Measurements from ENCODE around the gene SLC25A30. TPM values are rescaled to one million over a fixed set of nuclear protein-coding genes. Genes with fewer than 3 reads are reported as not detected.
"Not testable (repeated sequence)": the region's sequence is repeated elsewhere in the genome, so short reads cannot be mapped to it uniquely, and the experiment has no call there.

Gene SLC25A30
- total RNA-seq, 3 donors from 2014 or later (not counting 1 experiment from before 2014, with no cell fraction given), result 15.0 to 22.3 (median 22.0) TPM

DNA sequence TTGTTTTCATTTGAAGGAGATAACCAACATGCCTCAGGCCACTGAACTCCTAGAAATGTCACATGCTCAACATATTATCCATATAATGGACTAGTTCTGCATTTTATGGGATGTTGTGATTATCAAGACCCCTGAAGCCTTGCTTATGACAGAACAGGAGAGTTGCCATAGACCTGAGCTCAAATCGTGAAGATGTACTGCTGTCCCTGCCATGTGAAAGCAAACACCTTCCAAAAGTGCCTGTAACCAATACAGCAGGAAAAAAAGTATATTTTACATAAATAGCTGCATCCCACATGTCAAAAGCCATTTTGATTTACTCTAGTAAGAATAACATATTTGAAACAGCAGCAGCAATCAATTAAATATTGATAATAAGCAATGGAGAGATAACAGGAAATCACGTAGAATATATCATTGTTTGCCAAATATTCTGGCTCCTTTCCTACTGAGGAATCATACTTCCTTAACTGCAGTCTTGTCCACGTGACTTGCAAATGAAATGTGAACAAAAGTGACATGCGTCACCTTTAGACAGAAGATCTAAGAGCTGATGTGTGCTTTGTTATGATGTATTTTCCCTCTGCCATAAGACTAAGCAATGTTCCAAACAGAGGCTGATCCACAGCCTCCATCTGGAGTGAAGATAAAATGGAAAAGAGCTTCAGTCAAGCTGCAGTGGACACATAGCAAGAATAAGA is 33.5 kb downstream of the SLC25A30 start:
- Histone ChIP-seq H3K9me3 (ENCODE audit: control insufficient read depth, insufficient read depth, low read length) (no peaks in the 10 kb centered on the region), H3K4me1 (ENCODE audit: control insufficient read depth, insufficient read depth, low read length) (peaks cover 7% of the 10 kb centered on the region), H3K27me3 (ENCODE audit: control insufficient read depth, insufficient read depth, low read length) (no peaks in the 10 kb centered on the region), H3K27ac (ENCODE audit: low read length) (no peak overlapping the region), H3K36me3 (ENCODE audit: control insufficient read depth, insufficient read depth, low read length) (peaks cover 3% of the 10 kb centered on the region), H3K4me3 (ENCODE audit: low read length) (no peak overlapping the region)
- no peak overlapping the region for H3K27ac Mint-ChIP-seq
- no peaks in the 10 kb centered on the region for H3K9me3 Mint-ChIP-seq
- no peak overlapping the region for H3K4me3 Mint-ChIP-seq
- no peaks in the 10 kb centered on the region for H3K36me3 Mint-ChIP-seq
- peaks cover 11 to 14% of the 10 kb centered on the region in 2 donors for H3K4me1 Mint-ChIP-seq
- H3K27me3 Mint-ChIP-seq (ENCODE audit: low read depth in 2 of 2), result no peaks in the 10 kb centered on the region
- ATAC-seq (no peak), DNase-seq (no peak)
- intact Hi-C loops (cut with micrococcal nuclease), result no loop called here
- TF ChIP-seq, protein P1, sequence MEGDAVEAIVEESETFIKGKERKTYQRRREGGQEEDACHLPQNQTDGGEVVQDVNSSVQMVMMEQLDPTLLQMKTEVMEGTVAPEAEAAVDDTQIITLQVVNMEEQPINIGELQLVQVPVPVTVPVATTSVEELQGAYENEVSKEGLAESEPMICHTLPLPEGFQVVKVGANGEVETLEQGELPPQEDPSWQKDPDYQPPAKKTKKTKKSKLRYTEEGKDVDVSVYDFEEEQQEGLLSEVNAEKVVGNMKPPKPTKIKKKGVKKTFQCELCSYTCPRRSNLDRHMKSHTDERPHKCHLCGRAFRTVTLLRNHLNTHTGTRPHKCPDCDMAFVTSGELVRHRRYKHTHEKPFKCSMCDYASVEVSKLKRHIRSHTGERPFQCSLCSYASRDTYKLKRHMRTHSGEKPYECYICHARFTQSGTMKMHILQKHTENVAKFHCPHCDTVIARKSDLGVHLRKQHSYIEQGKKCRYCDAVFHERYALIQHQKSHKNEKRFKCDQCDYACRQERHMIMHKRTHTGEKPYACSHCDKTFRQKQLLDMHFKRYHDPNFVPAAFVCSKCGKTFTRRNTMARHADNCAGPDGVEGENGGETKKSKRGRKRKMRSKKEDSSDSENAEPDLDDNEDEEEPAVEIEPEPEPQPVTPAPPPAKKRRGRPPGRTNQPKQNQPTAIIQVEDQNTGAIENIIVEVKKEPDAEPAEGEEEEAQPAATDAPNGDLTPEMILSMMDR (IDR thresholded peaks at IDR 0.05), result no peak
- 98% methylated on average over 3 of the region's 4 CpGs for WGBS (ENCODE audit: insufficient coverage)

DNA sequence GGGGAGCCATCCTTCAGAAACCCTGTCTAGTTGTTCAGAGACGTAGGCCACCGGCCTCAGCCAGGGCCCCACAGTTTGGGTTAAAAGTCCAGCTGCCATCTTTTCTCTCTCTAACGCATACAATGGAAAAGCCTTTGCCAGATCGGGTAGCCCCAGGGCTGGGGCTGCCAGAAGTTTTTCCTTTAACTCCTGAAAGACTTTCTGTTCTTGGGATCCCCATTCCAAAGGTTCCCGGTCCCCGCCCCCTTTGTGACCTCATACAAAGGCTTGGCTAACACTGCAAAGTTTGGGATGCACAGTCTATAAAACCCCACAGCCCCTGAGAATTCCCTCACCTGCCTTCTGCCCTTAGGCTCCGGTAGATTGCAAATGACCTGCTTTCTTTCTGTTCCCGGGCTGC is 35.4 kb downstream of the SLC25A30 start:
- peaks cover 11 to 12% of the 10 kb centered on the region in 2 donors for H3K4me1 Mint-ChIP-seq
- intact Hi-C loops (cut with micrococcal nuclease); H3K27ac ChIP-seq (ENCODE audit: low read length); H3K4me3 Mint-ChIP-seq; H3K27me3 Mint-ChIP-seq (ENCODE audit: low read depth in 2 of 2); DNase-seq; ATAC-seq; H3K4me3 ChIP-seq (ENCODE audit: low read length); H3K9me3 ChIP-seq (ENCODE audit: control insufficient read depth, insufficient read depth, low read length); H3K27ac Mint-ChIP-seq; H3K36me3 Mint-ChIP-seq; H3K9me3 Mint-ChIP-seq; H3K36me3 ChIP-seq (ENCODE audit: control insufficient read depth, insufficient read depth, low read length); H3K4me1 ChIP-seq (ENCODE audit: control insufficient read depth, insufficient read depth, low read length); H3K27me3 ChIP-seq (ENCODE audit: control insufficient read depth, insufficient read depth, low read length): not testable (repeated sequence)
- WGBS (ENCODE audit: insufficient coverage), result 97% methylated on average over 6 of the region's 8 CpGs

DNA sequence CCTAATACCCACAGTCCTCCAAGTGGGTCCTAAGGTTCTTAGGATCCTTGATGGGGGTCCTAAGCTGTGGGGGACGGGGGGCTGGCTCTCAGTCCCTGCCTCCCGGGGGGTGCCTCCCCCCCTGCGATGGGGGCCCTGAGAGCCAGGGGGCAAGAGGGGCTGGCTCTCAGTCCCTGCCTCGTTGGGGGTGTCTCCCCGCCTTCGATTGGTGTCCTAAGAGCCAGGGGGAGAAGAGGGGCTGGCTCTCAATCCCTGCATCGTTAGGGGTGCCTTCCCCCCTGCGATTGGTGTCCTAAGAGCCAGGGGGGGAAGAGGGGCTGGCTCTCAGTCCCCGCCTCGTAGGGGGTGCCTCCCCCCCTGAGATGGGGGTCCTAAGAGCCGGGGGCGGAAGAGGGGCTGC is 37.0 kb downstream of the SLC25A30 start:
- no peak overlapping the region for H3K4me3 Mint-ChIP-seq
- Histone ChIP-seq H3K27me3 (ENCODE audit: control insufficient read depth, insufficient read depth, low read length) (no peaks in the 10 kb centered on the region), H3K9me3 (ENCODE audit: control insufficient read depth, insufficient read depth, low read length) (no peaks in the 10 kb centered on the region), H3K4me1 (ENCODE audit: control insufficient read depth, insufficient read depth, low read length) (no peaks in the 10 kb centered on the region), H3K36me3 (ENCODE audit: control insufficient read depth, insufficient read depth, low read length) (peaks cover 3% of the 10 kb centered on the region), H3K4me3 (ENCODE audit: low read length) (no peak overlapping the region), H3K27ac (ENCODE audit: low read length) (no peak overlapping the region)
- H3K36me3 Mint-ChIP-seq, result no peaks in the 10 kb centered on the region
- intact Hi-C loops (cut with micrococcal nuclease), result no loop called here
- ATAC-seq, result no peak
- TF ChIP-seq, protein P1 (IDR thresholded peaks at IDR 0.05), result no peak
- H3K27me3 Mint-ChIP-seq (ENCODE audit: low read depth in 2 of 2), result no peaks in the 10 kb centered on the region
- H3K4me1 Mint-ChIP-seq, result no peaks in the 10 kb centered on the region
- H3K9me3 Mint-ChIP-seq, result no peaks in the 10 kb centered on the region
- 95% methylated on average over 3 of the region's 12 CpGs for WGBS (ENCODE audit: insufficient coverage)
- H3K27ac Mint-ChIP-seq, result no peak overlapping the region
- DNase-seq, result no peak

DNA sequence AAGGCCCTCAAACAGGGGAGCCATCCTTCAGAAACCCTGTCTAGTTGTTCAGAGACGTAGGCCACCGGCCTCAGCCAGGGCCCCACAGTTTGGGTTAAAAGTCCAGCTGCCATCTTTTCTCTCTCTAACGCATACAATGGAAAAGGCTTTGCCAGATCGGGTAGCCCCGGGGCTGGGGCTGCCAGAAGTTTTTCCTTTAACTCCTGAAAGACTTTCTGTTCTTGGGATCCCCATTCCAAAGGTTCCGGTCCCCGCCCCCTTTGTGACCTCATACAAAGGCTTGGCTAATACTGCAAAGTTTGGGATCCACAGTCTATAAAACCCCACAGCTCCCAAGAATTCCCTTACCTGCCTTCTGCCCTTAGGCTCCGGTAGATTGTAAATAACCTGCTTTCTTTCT is 37.5 kb downstream of the SLC25A30 start:
- ATAC-seq; H3K27me3 Mint-ChIP-seq (ENCODE audit: low read depth in 2 of 2); H3K4me1 ChIP-seq (ENCODE audit: control insufficient read depth, insufficient read depth, low read length); H3K4me1 Mint-ChIP-seq; H3K9me3 ChIP-seq (ENCODE audit: control insufficient read depth, insufficient read depth, low read length); H3K36me3 ChIP-seq (ENCODE audit: control insufficient read depth, insufficient read depth, low read length); H3K27ac ChIP-seq (ENCODE audit: low read length); intact Hi-C loops (cut with micrococcal nuclease); H3K27ac Mint-ChIP-seq; H3K36me3 Mint-ChIP-seq; H3K4me3 Mint-ChIP-seq; DNase-seq; H3K9me3 Mint-ChIP-seq; H3K27me3 ChIP-seq (ENCODE audit: control insufficient read depth, insufficient read depth, low read length); H3K4me3 ChIP-seq (ENCODE audit: low read length): not testable (repeated sequence)
- WGBS (ENCODE audit: insufficient coverage), result 98% methylated on average over 5 of the region's 8 CpGs

DNA sequence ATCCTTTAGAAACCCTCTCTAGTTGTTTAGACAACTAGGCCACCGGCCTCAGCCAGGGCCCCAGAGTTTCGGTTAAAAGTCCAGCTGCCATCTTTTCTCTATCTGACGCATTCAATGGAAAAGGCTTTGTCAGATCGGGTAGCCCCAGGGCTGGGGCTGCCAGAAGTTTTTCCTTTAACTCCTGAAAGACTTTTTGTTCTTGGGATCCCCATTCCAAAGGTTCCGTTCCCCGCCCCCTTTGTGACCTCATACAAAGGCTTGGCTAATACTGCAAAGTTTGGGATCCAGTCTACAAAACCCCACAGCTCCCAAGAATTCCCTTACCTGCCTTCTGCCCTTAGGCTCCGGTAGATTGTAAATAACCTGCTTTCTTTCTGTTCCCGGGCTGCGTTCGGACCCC is 38.7 kb downstream of the SLC25A30 start:
- H3K36me3 ChIP-seq (ENCODE audit: control insufficient read depth, insufficient read depth, low read length); H3K36me3 Mint-ChIP-seq; H3K9me3 Mint-ChIP-seq; H3K9me3 ChIP-seq (ENCODE audit: control insufficient read depth, insufficient read depth, low read length); H3K4me1 Mint-ChIP-seq; H3K27me3 Mint-ChIP-seq (ENCODE audit: low read depth in 2 of 2); H3K4me1 ChIP-seq (ENCODE audit: control insufficient read depth, insufficient read depth, low read length); H3K27ac ChIP-seq (ENCODE audit: low read length); H3K4me3 ChIP-seq (ENCODE audit: low read length); DNase-seq; H3K27me3 ChIP-seq (ENCODE audit: control insufficient read depth, insufficient read depth, low read length); intact Hi-C loops (cut with micrococcal nuclease); ATAC-seq; H3K4me3 Mint-ChIP-seq; H3K27ac Mint-ChIP-seq: not testable (repeated sequence)
- WGBS (ENCODE audit: insufficient coverage), result 98% methylated on average over 6 of the region's 10 CpGs

DNA sequence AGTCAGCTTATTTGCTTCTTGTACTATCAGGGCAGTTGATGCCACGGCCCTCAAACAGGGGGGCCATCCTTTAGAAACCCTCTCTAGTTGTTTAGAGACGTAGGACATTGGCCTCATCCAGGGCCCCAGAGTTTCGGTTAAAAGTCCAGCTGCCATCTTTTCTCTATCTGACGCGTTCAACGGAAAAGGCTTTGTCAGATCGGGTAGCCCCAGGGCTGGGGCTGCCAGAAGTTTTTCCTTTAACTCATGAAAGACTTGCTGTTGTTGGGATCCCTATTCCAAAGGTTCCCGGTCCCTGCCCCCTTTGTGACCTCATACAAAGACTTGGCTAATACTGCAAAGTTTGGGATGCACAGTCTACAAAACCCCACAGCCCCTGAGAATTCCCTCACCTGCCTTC is 39.4 kb downstream of the SLC25A30 start:
- H3K36me3 ChIP-seq (ENCODE audit: control insufficient read depth, insufficient read depth, low read length); intact Hi-C loops (cut with micrococcal nuclease); ATAC-seq; H3K27ac ChIP-seq (ENCODE audit: low read length); DNase-seq; H3K4me3 ChIP-seq (ENCODE audit: low read length); H3K4me3 Mint-ChIP-seq; H3K36me3 Mint-ChIP-seq; H3K9me3 ChIP-seq (ENCODE audit: control insufficient read depth, insufficient read depth, low read length); H3K4me1 Mint-ChIP-seq; H3K27ac Mint-ChIP-seq; H3K27me3 ChIP-seq (ENCODE audit: control insufficient read depth, insufficient read depth, low read length); H3K4me1 ChIP-seq (ENCODE audit: control insufficient read depth, insufficient read depth, low read length); H3K9me3 Mint-ChIP-seq; H3K27me3 Mint-ChIP-seq (ENCODE audit: low read depth in 2 of 2): not testable (repeated sequence)
- 97% methylated on average over 8 of the region's 8 CpGs for WGBS (ENCODE audit: insufficient coverage)

DNA sequence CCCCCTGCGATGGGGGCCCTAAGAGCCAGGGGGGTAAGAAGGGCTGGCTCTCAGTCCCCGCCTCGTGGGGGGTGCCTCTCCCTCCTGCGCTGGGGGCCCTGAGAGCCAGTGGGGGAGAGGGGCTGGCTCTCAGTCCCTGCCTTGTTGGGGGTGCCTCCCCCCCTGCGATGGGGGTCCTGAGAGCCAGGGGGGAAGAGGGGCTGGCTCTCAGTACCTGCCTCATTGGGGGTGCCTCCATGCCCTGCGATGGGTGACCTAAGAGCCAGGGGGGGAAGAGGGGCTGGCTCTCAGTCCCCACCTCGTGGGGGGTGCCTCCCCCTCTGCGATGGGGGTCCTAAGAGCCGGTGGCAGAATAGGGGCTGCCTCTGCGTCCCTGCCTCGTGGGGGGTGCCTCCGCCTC is 40.9 kb downstream of the SLC25A30 start:
- intact Hi-C loops (cut with micrococcal nuclease); H3K9me3 ChIP-seq (ENCODE audit: control insufficient read depth, insufficient read depth, low read length); H3K27me3 ChIP-seq (ENCODE audit: control insufficient read depth, insufficient read depth, low read length); H3K4me3 Mint-ChIP-seq; ATAC-seq; H3K36me3 ChIP-seq (ENCODE audit: control insufficient read depth, insufficient read depth, low read length); H3K4me1 Mint-ChIP-seq; H3K4me1 ChIP-seq (ENCODE audit: control insufficient read depth, insufficient read depth, low read length); H3K27ac ChIP-seq (ENCODE audit: low read length); H3K27me3 Mint-ChIP-seq (ENCODE audit: low read depth in 2 of 2); H3K9me3 Mint-ChIP-seq; H3K4me3 ChIP-seq (ENCODE audit: low read length); H3K27ac Mint-ChIP-seq; H3K36me3 Mint-ChIP-seq; DNase-seq: not testable (repeated sequence)
- WGBS (ENCODE audit: insufficient coverage), result 89% methylated on average over 4 of the region's 12 CpGs

All from natural killer cell (primary cell).